DOHH2 (cell line): ENCODE results near the gene IFT122.

ENCODE experiments used
- H3F3A ChIP-seq: fragments of 200-600 bp; sonication (generic), shearing (Covaris generic); 2 replicates; pipeline ENCODE4 v1.6.0; 2016; ENCODE audit warnings: antibody characterized with exemption, mild to moderate bottlenecking; ENCODE audit not compliant: control insufficient read depth, insufficient read depth
- H3K27ac ChIP-seq: fragments of 200-600 bp; sonication (generic); 2 replicates; pipeline ENCODE4 v1.5.1; 2014; ENCODE audit warnings: low read depth, mild to moderate bottlenecking, low read length, moderate library complexity
- H3K27me3 ChIP-seq: fragments of 200-600 bp; sonication (generic); 2 replicates; pipeline ENCODE4 v1.6.1; 2014; ENCODE audit warnings: mild to moderate bottlenecking, low read length, mixed read lengths; ENCODE audit not compliant: control insufficient read depth
- H3K36me3 ChIP-seq: fragments of 200-600 bp; sonication (generic); 2 replicates; pipeline ENCODE4 v1.6.1; 2014; ENCODE audit warnings: mild to moderate bottlenecking, low read length, moderate library complexity, mixed read lengths; ENCODE audit not compliant: control insufficient read depth
- H3K4me1 ChIP-seq: fragments of 200-600 bp; sonication (generic); 2 replicates; pipeline ENCODE4 v1.6.1; 2014; ENCODE audit warnings: mild to moderate bottlenecking, low read length, mixed read lengths; ENCODE audit not compliant: control insufficient read depth
- H3K4me2 ChIP-seq: fragments of 200-600 bp; sonication (generic); 2 replicates; pipeline ENCODE4 v1.6.0; 2014; ENCODE audit warnings: mild to moderate bottlenecking, low read length, moderate library complexity
- H3K4me3 ChIP-seq: fragments of 200-600 bp; sonication (generic); 2 replicates; pipeline ENCODE4 v1.5.1; 2014; ENCODE audit warnings: mild to moderate bottlenecking, low read length, mixed read lengths
- H3K79me2 ChIP-seq: fragments of 200-600 bp; sonication (generic); 2 replicates; pipeline ENCODE4 v1.6.1; 2014; ENCODE audit warnings: mild to moderate bottlenecking, low read length, mixed read lengths; ENCODE audit not compliant: control insufficient read depth
- H3K9me2 ChIP-seq: fragments of 200-600 bp; sonication (generic); replicated peaks from 2 replicates; pipeline ENCODE4 v1.6.1; 2014; ENCODE audit warnings: mild to moderate bottlenecking, low read length, mixed read lengths; ENCODE audit not compliant: control insufficient read depth
- H3K9me3 ChIP-seq: fragments of 200-600 bp; sonication (generic); 2 replicates; pipeline ENCODE4 v1.6.1; 2014; ENCODE audit warnings: antibody characterized with exemption, low read length, mixed read lengths; ENCODE audit not compliant: control insufficient read depth, insufficient read depth
- H4K20me1 ChIP-seq: fragments of 200-600 bp; sonication (generic); 2 replicates; pipeline ENCODE4 v1.6.0; 2014; ENCODE audit warnings: low read depth, mild to moderate bottlenecking, antibody characterized with exemption, low read length, moderate library complexity; ENCODE audit not compliant: control insufficient read depth, insufficient read depth
- CTCF ChIP-seq: fragments of 200-600 bp; sonication (generic); IDR thresholded peaks from one replicate; pipeline ENCODE4 v1.5.1; 2014; ENCODE audit warnings: antibody characterized with exemption, mild to moderate bottlenecking, low read depth, low read length; ENCODE audit not compliant: poor library complexity, severe bottlenecking
- EZH2phosphoT487 ChIP-seq: fragments of 200-600 bp; sonication (generic); IDR thresholded peaks from 2 replicates; pipeline ENCODE4 v1.6.1; 2017; ENCODE audit warnings: borderline replicate concordance, mild to moderate bottlenecking, antibody characterized with exemption, low read length, moderate library complexity, mixed read lengths

Gene IFT122

DNA sequence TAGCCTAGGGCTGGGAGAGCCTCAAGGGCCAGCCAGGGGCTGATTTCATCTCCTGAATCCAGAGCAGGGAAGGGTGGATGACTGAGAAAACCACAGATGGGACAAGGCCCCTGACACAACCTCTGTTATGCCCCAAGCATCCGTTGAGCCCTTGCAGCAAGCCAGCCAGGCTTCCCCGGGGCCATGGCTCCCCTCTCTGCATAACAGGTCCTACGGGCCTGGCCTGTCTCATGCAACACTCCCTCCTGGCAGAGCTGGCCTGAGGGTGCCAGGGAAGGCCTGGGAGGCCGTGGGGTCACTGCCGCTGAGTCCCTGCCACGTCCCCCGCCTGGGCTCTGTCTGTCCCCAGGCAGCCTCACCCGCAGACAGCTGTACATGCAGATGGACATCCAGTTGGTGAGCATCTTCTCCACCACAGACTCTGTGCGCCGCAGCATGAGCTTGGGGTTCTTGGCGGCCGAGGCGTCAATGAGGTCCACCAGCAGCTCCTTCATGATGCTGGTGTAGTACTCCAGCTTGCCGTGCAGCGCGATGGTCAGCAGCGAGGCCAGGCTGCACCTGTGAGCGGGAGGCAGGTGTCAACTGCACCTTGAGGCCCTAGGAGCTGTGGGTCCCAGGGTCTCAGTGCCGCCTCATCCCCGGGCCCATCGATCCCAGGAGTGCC is 125.1 kb downstream of the IFT122 start:
- no peaks in the 10 kb centered on the region for H3K79me2 ChIP-seq
- no peak overlapping the region for H3K27ac ChIP-seq
- no peak for TF ChIP-seq EZH2phosphoT487
- no peak for TF ChIP-seq CTCF
- no peaks in the 10 kb centered on the region for H4K20me1 ChIP-seq
- H3K4me3 ChIP-seq, result no peak overlapping the region
- H3K4me1 ChIP-seq, result peaks cover 5% of the 10 kb centered on the region; the same call in 1 of the 2 replicates
- H3K4me2 ChIP-seq, result no peak overlapping the region
- no peaks in the 10 kb centered on the region for H3K9me3 ChIP-seq
- no peaks in the 10 kb centered on the region for H3F3A ChIP-seq
- no peaks in the 10 kb centered on the region for H3K27me3 ChIP-seq
- H3K9me2 ChIP-seq, result no peaks in the 10 kb centered on the region
- no peaks in the 10 kb centered on the region for H3K36me3 ChIP-seq

DNA sequence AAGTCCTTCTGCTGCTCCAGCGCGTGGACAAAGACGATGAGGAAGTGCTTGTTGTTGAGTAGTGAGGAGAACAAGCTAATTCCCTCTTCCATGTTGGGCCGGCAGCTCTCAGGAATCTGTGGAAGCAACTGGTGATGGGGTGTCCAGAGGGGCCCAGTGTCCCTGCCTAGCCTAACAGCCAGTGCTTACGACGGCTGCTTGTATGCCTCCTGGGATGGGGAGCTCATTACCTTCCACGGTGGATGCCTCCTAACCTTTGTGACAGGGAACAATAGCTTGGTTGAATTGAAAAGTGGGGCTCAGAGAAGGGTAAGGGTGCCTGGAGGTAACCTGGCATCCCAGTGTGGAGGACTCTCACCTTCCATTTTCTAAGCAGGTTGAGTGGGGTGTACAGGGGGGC is 125.9 kb downstream of the IFT122 start:
- Histone ChIP-seq H3K4me1 (no peaks in the 10 kb centered on the region), H3K27me3 (no peaks in the 10 kb centered on the region), H3K9me2 (no peaks in the 10 kb centered on the region), H3K36me3 (no peaks in the 10 kb centered on the region), H3K9me3 (no peaks in the 10 kb centered on the region), H3K79me2 (no peaks in the 10 kb centered on the region), H3K4me3 (no peak overlapping the region), H3F3A (no peaks in the 10 kb centered on the region), H4K20me1 (no peaks in the 10 kb centered on the region), H3K4me2 (no peak overlapping the region), H3K27ac (no peak overlapping the region)
- TF ChIP-seq EZH2phosphoT487, result no peak
- no peak for TF ChIP-seq CTCF

DNA sequence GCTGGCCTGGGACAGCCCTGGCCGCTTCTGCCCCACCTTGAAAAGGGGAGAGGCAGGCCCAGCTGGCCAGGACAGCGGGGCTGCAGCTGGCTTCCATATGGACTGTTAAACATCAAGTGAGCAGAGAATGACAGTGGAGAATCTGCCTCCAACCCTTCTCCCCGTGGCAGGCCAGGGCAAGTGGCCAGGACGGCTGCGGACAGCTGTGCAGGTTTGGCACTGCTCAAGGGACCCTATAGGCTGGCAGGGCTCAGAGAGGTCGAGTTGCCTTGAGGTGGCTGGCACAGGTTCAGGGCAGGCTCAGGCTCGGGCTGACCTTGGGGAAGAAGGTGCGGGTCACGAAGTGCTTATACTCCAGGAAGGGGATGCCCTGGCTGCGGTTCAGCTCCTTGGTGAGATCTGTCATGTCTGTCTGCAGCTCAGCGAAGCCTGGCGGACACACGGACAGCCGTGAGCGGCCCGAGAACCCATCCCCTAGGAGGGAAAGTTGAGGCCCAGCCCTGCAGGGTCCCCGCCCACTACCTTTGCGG is 127.2 kb downstream of the IFT122 start:
- Histone ChIP-seq H3K36me3 (no peaks in the 10 kb centered on the region), H3K27me3 (no peaks in the 10 kb centered on the region), H4K20me1 (no peaks in the 10 kb centered on the region), H3F3A (no peaks in the 10 kb centered on the region), H3K9me3 (no peaks in the 10 kb centered on the region), H3K4me3 (no peak overlapping the region), H3K79me2 (no peaks in the 10 kb centered on the region), H3K9me2 (no peaks in the 10 kb centered on the region), H3K27ac (no peak overlapping the region), H3K4me2 (no peak overlapping the region), H3K4me1 (no peaks in the 10 kb centered on the region)
- TF ChIP-seq EZH2phosphoT487 (no peak), CTCF (no peak)
